HL-60 (cell line): Measurements from ENCODE around the gene YPEL5.

Experiments used
- DNase-seq, 2 experiments: peaks; one replicate each; pipeline ENCODE4 v3.0.0-alpha.2; 2010 to 2020; ENCODE audit warnings: low read depth in 1 of 2, low spot score in 1 of 2
- H3K27ac ChIP-seq: fragments of 250-450 bp; sonication (Bioruptor Pico); replicated peaks from 2 replicates; pipeline ENCODE4 v1.5.1; 2020; ENCODE audit warnings: mild to moderate bottlenecking, moderate library complexity
- H3K27me3 ChIP-seq: fragments of 250-450 bp; sonication (Bioruptor Pico); 2 replicates; pipeline ENCODE4 v1.5.1; 2021; ENCODE audit warnings: mild to moderate bottlenecking, moderate library complexity; ENCODE audit not compliant: insufficient read depth, poor library complexity, severe bottlenecking
- H3K4me3 ChIP-seq: replicated peaks from 2 replicates; pipeline ENCODE4 v1.5.1; 2011; ENCODE audit warnings: mild to moderate bottlenecking, control low read depth, low read length; ENCODE audit not compliant: insufficient read depth
- CTCF ChIP-seq: IDR thresholded peaks from one replicate; pipeline ENCODE4 v1.5.1; 2011; ENCODE audit warnings: low read length, control low read depth, inconsistent platforms; ENCODE audit not compliant: insufficient read depth
- GABPA ChIP-seq: IDR thresholded peaks from 2 replicates; pipeline ENCODE4 v1.6.1; 2012; ENCODE audit warnings: low read depth
- POLR2AphosphoS5 ChIP-seq: IDR thresholded peaks from 2 replicates; pipeline ENCODE4 v1.6.1; 2012; ENCODE audit warnings: low read depth
- REST ChIP-seq: IDR thresholded peaks from 2 replicates; pipeline ENCODE4 v1.6.1; 2012; ENCODE audit warnings: low read depth; ENCODE audit not compliant: insufficient replicate concordance
- SPI1 ChIP-seq: IDR thresholded peaks from 2 replicates; pipeline ENCODE4 v1.6.1; 2012; ENCODE audit warnings: low read depth, mild to moderate bottlenecking, borderline replicate concordance

Gene YPEL5

GRCh38 chr2:30201990-30202389, 55.2 kb downstream of the YPEL5 start:
- Histone ChIP-seq H3K4me3 (no peak overlapping the region), H3K27me3 (no peaks in the 10 kb centered on the region), H3K27ac (no peak overlapping the region)
- no peak for DNase-seq
- peak; percentile 23; the same call in 1 of the 2 replicates for TF ChIP-seq SPI1
- TF ChIP-seq REST: no peak

GRCh38 chr2:30203156-30203555, 56.3 kb downstream of the YPEL5 start:
- TF ChIP-seq REST: no peak
- no peak for TF ChIP-seq GABPA
- no peak for TF ChIP-seq POLR2AphosphoS5
- no peak for TF ChIP-seq SPI1
- no peak for TF ChIP-seq CTCF
- H3K4me3 ChIP-seq: no peak overlapping the region
- no peak overlapping the region for H3K27ac ChIP-seq
- no peaks in the 10 kb centered on the region for H3K27me3 ChIP-seq
- DNase-seq: no peak

- no peak overlapping the region for H3K27ac ChIP-seq
- TF ChIP-seq REST: no peak
- no peak for TF ChIP-seq CTCF
- no peak for TF ChIP-seq SPI1
- TF ChIP-seq GABPA: no peak
- no peak for TF ChIP-seq POLR2AphosphoS5
- no peak overlapping the region for H3K4me3 ChIP-seq
- H3K27me3 ChIP-seq: no peaks in the 10 kb centered on the region
- DNase-seq: no peak
Observed at GRCh38 chr2:30204281-30204680, 57.5 kb downstream of the YPEL5 start.

GRCh38 chr2:30205456-30205855, 58.6 kb downstream of the YPEL5 start:
- no peak for DNase-seq
- Histone ChIP-seq H3K27me3 (no peaks in the 10 kb centered on the region), H3K27ac (no peak overlapping the region), H3K4me3 (no peak overlapping the region)
- TF ChIP-seq SPI1: no peak
- no peak for TF ChIP-seq POLR2AphosphoS5
- no peak for TF ChIP-seq REST
